HG03457 (cell line): ENCODE data around the gene GNAO1.

Experiments
- ATAC-seq: cut with Tn5 transposase; IDR thresholded peaks from one replicate; pipeline ENCODE4 v1.9.1; 2021; ENCODE audit warnings: moderate number of reproducible peaks; ENCODE audit not compliant: unreplicated experiment

Gene GNAO1

GRCh38 chr16:56282451-56282850, 91.2 kb downstream of the GNAO1 start:
- no peak for ATAC-seq

- no peak for ATAC-seq
These were observed 93.2 kb downstream of the GNAO1 start for GRCh38 chr16:56284521-56284920.

GRCh38 chr16:56286809-56287208, 95.5 kb downstream of the GNAO1 start:
- no peak for ATAC-seq

GRCh38 chr16:56288019-56288418, 96.7 kb downstream of the GNAO1 start:
- no peak for ATAC-seq

GRCh38 chr16:56289416-56289815, 98.1 kb downstream of the GNAO1 start:
- ATAC-seq = no peak

- no peak for ATAC-seq
These were observed 98.6 kb downstream of the GNAO1 start for GRCh38 chr16:56289862-56290261.

DNA sequence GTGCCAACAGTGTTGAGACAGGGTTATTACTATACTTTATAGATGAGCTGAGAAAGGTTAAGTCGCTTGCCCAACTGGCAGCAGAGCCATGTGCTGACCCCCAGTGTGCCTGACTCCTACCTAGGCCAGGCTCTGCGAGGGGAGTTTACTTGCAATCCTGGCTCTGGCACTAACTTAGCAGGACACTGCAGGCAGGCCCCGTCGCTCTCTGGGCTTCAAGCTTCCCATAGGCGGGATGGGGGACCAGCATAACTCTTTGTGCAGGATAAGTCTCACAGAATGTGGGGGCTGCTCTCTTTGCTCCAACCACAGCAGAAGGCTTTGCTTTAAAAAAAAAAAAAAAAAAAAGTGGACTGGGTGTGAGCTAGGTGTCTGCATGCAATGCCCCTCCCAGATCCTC, 102.7 kb downstream of the GNAO1 start:
- ATAC-seq = no peak

- no peak for ATAC-seq
These were observed 103.3 kb downstream of the GNAO1 start for GRCh38 chr16:56294579-56294978.

GRCh38 chr16:56295059-56295665, 103.9 kb downstream of the GNAO1 start:
- ATAC-seq = no peak

DNA sequence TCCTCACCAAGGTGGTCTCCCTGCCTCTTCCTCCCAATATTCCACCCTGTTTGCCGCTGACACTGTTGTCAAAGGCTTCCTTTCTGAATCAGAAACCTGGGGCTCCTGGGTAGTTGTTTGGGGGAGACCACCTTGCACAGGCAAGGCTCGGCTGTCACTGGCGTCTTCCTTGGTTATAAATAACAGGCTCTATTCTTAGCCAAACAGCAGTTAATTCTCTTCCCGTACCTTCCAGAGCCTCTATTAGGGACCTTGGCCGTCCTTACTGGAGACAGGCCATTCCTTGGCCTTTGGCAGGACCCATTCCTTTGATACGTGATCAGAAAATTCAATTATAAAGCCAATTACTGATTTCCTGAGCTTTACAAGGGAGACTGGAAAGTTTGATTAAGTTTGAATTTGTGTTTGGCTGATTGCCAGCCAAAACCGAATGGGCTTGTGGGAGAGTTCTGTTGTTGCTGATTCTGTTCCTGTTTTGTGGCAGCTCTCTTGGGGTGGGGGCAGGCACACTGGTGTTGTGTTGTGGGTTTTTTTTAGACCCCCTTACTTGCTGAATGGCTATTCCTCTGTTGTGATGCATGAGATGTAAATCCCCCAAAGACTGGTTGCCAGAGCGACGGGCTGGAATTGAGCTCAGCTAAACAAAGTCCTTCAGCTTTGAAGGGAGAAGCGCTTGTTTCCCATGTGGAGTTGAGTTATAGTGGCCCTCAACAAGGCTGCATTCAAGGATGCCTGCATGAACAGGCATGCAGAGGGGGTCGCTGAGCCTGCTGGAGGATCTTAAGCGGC, 104.6 kb downstream of the GNAO1 start:
- no peak for ATAC-seq

DNA sequence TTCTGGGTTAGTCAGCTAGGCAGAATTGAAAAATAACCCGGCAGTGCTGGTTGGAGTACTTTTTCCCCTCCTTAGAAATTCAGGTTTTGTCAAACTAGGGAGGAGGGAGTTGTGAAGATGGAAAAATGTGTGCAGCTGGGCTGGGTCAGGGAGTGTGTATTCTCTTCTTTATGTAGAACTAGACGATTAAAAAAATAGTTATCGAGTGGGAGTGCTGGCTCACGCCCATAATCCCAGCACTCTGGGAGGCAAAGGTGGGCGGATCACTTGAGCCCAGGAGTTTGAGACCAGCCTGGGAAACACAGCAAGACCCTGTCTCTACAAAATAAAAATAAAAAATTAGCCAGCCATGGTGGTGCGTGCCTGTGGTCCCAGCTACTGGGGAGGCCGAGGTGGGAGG, 106.4 kb downstream of the GNAO1 start:
- no peak for ATAC-seq

GRCh38 chr16:56298116-56298515, 106.8 kb downstream of the GNAO1 start:
- no peak for ATAC-seq

- no peak for ATAC-seq
These were observed 107.8 kb downstream of the GNAO1 start for GRCh38 chr16:56298948-56299596.

DNA sequence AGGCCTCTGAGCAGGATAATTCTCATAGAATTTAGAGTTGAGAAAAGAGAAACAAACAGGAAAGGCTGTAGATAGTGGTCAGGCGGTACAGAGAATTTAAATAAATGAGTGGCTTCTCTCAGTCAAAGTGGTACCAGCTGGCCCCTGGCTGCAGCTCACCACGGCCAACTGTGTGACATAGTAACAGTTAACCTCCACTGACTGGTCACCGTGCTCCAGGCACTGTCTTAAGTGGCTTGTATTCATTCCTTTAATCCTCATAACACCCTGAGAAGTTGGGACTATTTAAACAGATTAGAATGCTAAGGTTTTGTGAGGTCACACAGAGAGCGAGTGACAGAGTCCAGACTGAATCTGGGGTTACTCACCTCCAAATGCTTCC, 108.9 kb downstream of the GNAO1 start:
- ATAC-seq = no peak

GRCh38 chr16:56300891-56301850, 109.9 kb downstream of the GNAO1 start:
- ATAC-seq = no peak

DNA sequence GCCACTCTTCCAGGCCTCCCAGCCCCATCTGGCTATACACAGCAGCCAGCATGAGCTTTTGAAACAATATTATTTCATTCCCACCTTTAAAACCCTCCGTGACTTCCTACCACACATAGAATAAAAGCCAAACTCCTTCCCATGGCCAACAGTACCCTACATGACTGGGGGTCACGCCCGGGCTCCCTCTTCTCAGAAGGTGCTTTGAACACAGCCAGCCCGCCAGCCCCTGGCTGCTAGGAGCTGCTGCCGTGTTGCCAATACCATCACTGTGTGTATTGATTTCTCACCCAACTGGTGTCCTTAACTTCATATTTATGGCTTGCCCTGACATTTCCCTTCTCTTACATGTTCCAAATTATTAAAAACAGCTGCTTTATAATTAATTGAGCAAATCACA, 111.2 kb downstream of the GNAO1 start:
- no peak for ATAC-seq

DNA sequence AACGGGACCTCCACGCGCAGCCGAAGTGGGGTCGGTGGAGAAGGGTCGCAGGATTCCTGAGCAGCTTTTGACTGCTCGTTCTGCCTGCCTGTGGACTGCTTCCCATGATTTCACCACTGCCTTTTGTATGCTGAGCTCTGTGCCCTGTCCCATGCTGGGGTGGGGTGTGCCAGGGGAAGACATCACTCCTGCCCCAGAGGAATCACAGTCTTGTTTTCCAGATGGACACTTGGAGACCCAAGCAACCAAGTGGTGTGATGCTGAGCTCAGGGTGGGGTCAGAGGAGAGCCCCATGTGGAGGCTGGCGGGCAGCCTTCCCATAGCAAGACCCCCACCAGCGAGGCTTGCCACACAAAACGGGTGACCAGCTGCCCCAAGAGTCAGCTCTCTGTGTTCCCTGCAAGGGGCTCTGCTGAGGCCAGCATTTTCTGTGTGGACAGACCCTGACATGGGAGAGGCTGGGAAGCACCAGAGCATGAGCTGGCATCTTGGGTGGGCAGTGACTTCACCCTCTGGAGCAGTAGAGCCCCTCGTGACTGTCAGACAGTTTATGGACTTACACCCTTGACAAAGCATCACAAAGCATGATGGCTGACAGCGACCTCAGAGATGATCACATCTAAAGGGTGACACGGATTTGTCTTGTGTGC, 111.9 kb downstream of the GNAO1 start:
- no peak for ATAC-seq

GRCh38 chr16:56303880-56304279, 112.6 kb downstream of the GNAO1 start:
- no peak for ATAC-seq

- no peak for ATAC-seq
These were observed 114.8 kb downstream of the GNAO1 start for GRCh38 chr16:56305956-56306565.
